ENCODE data around the gene SLC16A8. TPM values are rescaled to one million over a fixed set of nuclear protein-coding genes. Genes with fewer than 3 reads are reported as not detected.

Gene SLC16A8
- total RNA-seq, 1 experiment from 2014 or later: 1.1 TPM

- no peaks in the 10 kb centered on the region for H3K23me2 ChIP-seq (ENCODE audit: insufficient read length, low read depth, low read length, poor library complexity, severe bottlenecking)
- no peak overlapping the region for H2BK20ac ChIP-seq (ENCODE audit: low read depth, low read length, poor library complexity, severe bottlenecking)
- Mint-ChIP-seq H3K36me3 (ENCODE audit: insufficient read depth in 1 of 3, low read depth in 3 of 3) (peaks cover 1 to 10% (median 9%) of the 10 kb centered on the region in 3 experiments; a peak in 3 of 7 replicates), H3K4me3 (no peak overlapping the region), H3K27ac (no peak overlapping the region), H3K4me1 (peaks cover 13 to 40% of the 10 kb centered on the region in 2 experiments), H3K9me3 (no peaks in the 10 kb centered on the region), H3K27me3 (ENCODE audit: low read depth) (peaks cover 8% of the 10 kb centered on the region)
- no CpG with 5 or more reads among the region's 25 CpGs for WGBS (ENCODE audit: extremely low coverage, insufficient read length, low lambda C conversion rate)
- H2AFZ ChIP-seq (ENCODE audit: low read length): no peak overlapping the region
- no peaks in the 10 kb centered on the region for H3K79me1 ChIP-seq (ENCODE audit: insufficient read depth, low read depth, low read length, poor library complexity, severe bottlenecking)
- no peaks in the 10 kb centered on the region for H3K9me3 ChIP-seq (ENCODE audit: control insufficient read depth, low read depth, low read length)
- H2BK5ac ChIP-seq (ENCODE audit: insufficient read length, low read length): no peak overlapping the region
- TF ChIP-seq CTCF (conservative IDR thresholded peaks at IDR 0.05): no peak
- H3K23ac ChIP-seq (ENCODE audit: insufficient read length, low read depth, low read length): no peak overlapping the region
- H2AK5ac ChIP-seq (ENCODE audit: insufficient read length, low read length): no peak overlapping the region
- H3T11ph ChIP-seq (ENCODE audit: low read length): no peak overlapping the region
- H3K4ac ChIP-seq (ENCODE audit: low read depth, low read length): no peak overlapping the region
- no peak overlapping the region for H3K18ac ChIP-seq (ENCODE audit: insufficient read length, low read depth, low read length)
- H3K4me2 ChIP-seq (ENCODE audit: insufficient read depth, insufficient read length, low read length): no peak overlapping the region
- no peak overlapping the region for H2BK15ac ChIP-seq (ENCODE audit: low read depth, low read length)
- H3K27ac ChIP-seq (ENCODE audit: insufficient read length, low read depth, low read length): no peak overlapping the region
- H2BK120ac ChIP-seq (ENCODE audit: low read depth, low read length, poor library complexity, severe bottlenecking): no peak overlapping the region
- no peaks in the 10 kb centered on the region; the same call in 1 of the 2 replicates for H3K4me1 ChIP-seq (ENCODE audit: insufficient read depth, low read length)
- no peaks in the 10 kb centered on the region for H3K79me2 ChIP-seq (ENCODE audit: insufficient read depth, low read length)
- no peak overlapping the region for H4K5ac ChIP-seq (ENCODE audit: insufficient read length, low read depth, low read length)
- H4K8ac ChIP-seq (replicated peaks; ENCODE audit: insufficient read length, low read depth, low read length): no peak overlapping the region
- H3K27me3 ChIP-seq (ENCODE audit: insufficient read depth, low read length): peaks cover 5% of the 10 kb centered on the region; the same call in 1 of the 2 replicates
- no peak overlapping the region for H3K9ac ChIP-seq (ENCODE audit: extremely low read depth, insufficient read length, low read length)
- H4K91ac ChIP-seq (ENCODE audit: insufficient read length, low read depth, low read length): no peak overlapping the region
- DNase-seq: peak; percentile 80
- no peak overlapping the region for H2BK12ac ChIP-seq (ENCODE audit: insufficient read length, low read depth, low read length)
- no peaks in the 10 kb centered on the region for H4K20me1 ChIP-seq (ENCODE audit: control insufficient read depth, insufficient read depth, insufficient read length)
- no peak overlapping the region for H3K14ac ChIP-seq (ENCODE audit: insufficient read depth, low read length)
- no peak overlapping the region for H3K56ac ChIP-seq (ENCODE audit: insufficient read length, low read depth, low read length)
These were observed 2.2 kb upstream of the SLC16A8 start for GRCh38 chr22:38086001-38086845.
